WTC11 (cell line): ENCODE results near the gene CLRN3.

Source experiments
- ATF2 ChIP-seq: sonication (generic); formaldehyde crosslinking; IDR thresholded peaks from 2 replicates; pipeline ENCODE4 v1.8.1; 2022; ENCODE audit warnings: low read depth, missing genetic modification reagents, borderline replicate concordance
- CTCF ChIP-seq: fragments of 200-600 bp; IDR thresholded peaks from 2 replicates; pipeline ENCODE4 v1.8.0; 2022; ENCODE audit warnings: antibody characterized with exemption
- E2F4 ChIP-seq: sonication (generic); formaldehyde crosslinking; IDR thresholded peaks from 2 replicates; pipeline ENCODE4 v1.8.1; 2022; ENCODE audit warnings: low read depth, mild to moderate bottlenecking, moderate library complexity, missing genetic modification reagents, borderline replicate concordance
- EMX1 ChIP-seq: fragments of 250-450 bp; sonication (Bioruptor Pico); IDR thresholded peaks from 2 replicates; pipeline ENCODE4 v1.8.0; 2021; ENCODE audit warnings: mild to moderate bottlenecking
- FOXP1 ChIP-seq: sonication (generic); formaldehyde crosslinking; IDR thresholded peaks from 2 replicates; pipeline ENCODE4 v1.8.0; 2022; ENCODE audit warnings: missing genetic modification reagents, mild to moderate bottlenecking, moderate library complexity, borderline replicate concordance
- JAZF1 ChIP-seq: fragments of 250-450 bp; sonication (Bioruptor Pico); IDR thresholded peaks from 2 replicates; pipeline ENCODE4 v1.9.0; 2021; ENCODE audit warnings: moderate library complexity, mild to moderate bottlenecking, inconsistent platforms
- ZNF138 ChIP-seq: sonication (generic); formaldehyde crosslinking; conservative IDR thresholded peaks from 2 replicates; pipeline ENCODE4 v1.8.1; 2022; ENCODE audit warnings: mild to moderate bottlenecking, moderate library complexity, missing genetic modification reagents
- ZNF416 ChIP-seq: fragments of 250-450 bp; sonication (Bioruptor Pico); IDR thresholded peaks from 2 replicates; pipeline ENCODE4 v1.9.0; 2021; ENCODE audit warnings: mild to moderate bottlenecking, inconsistent platforms

GRCh38 chr10:127906548-127907377, 14.0 kb upstream of the CLRN3 start, which contains the start of gene PTPRE:
- TF ChIP-seq CTCF (peak; percentile 65; the same call in 1 of the 2 replicates), ZNF416 (0 out of 2 replicates have a peak, but pooled peaks have one; percentile 39), JAZF1 (CRISPR knock-in tag) (no peak), EMX1 (no peak), FOXP1 (CRISPR knock-in tag) (no peak), ZNF138 (no peak), E2F4 (no peak), ATF2 (CRISPR knock-in tag) (no peak)
